Measurements from ENCODE around the gene RTL5. TPM values are rescaled to one million over a fixed set of nuclear protein-coding genes. Genes with fewer than 3 reads are reported as not detected.

Gene RTL5
- total and polyA plus RNA-seq, 5 experiments from 2014 or later = 0.30 to 0.36 TPM; not detected in 3

- Mint-ChIP-seq H3K4me3 (peak overlapping the region in 1 of 10 donors; percentile 25), H3K36me3 (no peaks in the 10 kb centered on the region), H3K4me1 (peaks cover 5 to 24% (median 11%) of the 10 kb centered on the region in 4 donors), H3K27ac (no peak overlapping the region), H3K27me3 (peaks cover 0 to 7% (median 2%) of the 10 kb centered on the region in 5 donors), H3K9me3 (peaks cover 0 to 2% (median 0%) of the 10 kb centered on the region in 9 donors)
- ATAC-seq (no peak), DNase-seq (no peak)
- POLR2A ChIA-PET = no interaction called here
Observed at GRCh38 chrX:72142094-72142793, 10.5 kb upstream of the RTL5 start.

- DNase-seq (no peak), ATAC-seq (no peak)
- POLR2A ChIA-PET = no interaction called here
- Mint-ChIP-seq H3K27ac (peak overlapping the region in 2 of 10 donors; percentile 66 to 74), H3K36me3 (no peaks in the 10 kb centered on the region), H3K9me3 (no peaks in the 10 kb centered on the region), H3K4me1 (peaks cover 5 to 24% (median 11%) of the 10 kb centered on the region in 4 donors), H3K4me3 (peak overlapping the region in 1 of 10 donors; percentile 6), H3K27me3 (peaks cover 0 to 7% (median 2%) of the 10 kb centered on the region in 5 donors)
Observed at GRCh38 chrX:72141372-72142004, 9.8 kb upstream of the RTL5 start.

- Mint-ChIP-seq H3K36me3 (no peaks in the 10 kb centered on the region), H3K27me3 (peaks cover 0 to 18% (median 10%) of the 10 kb centered on the region in 5 donors), H3K4me1 (peaks cover 5 to 21% (median 8%) of the 10 kb centered on the region in 4 donors), H3K27ac (no peak overlapping the region), H3K4me3 (no peak overlapping the region), H3K9me3 (no peaks in the 10 kb centered on the region)
- POLR2A ChIA-PET = no interaction called here
- DNase-seq = no peak
- ATAC-seq = no peak
Observed at GRCh38 chrX:72139538-72139937, 7.8 kb upstream of the RTL5 start.

GRCh38 chrX:72137846-72138495 is 6.3 kb upstream of the RTL5 start:
- POLR2A ChIA-PET = no interaction called here
- H3K27me3 Mint-ChIP-seq = peaks cover 2 to 30% (median 15%) of the 10 kb centered on the region in 5 donors

GRCh38 chrX:72133851-72134546 is 2.3 kb upstream of the RTL5 start:
- ATAC-seq (no peak), DNase-seq (no peak)
- peak overlapping the region in 1 of 10 donors; percentile 33 for H3K4me3 Mint-ChIP-seq
- no peaks in the 10 kb centered on the region for H3K9me3 Mint-ChIP-seq
- H3K4me1 Mint-ChIP-seq = peaks cover 0 to 13% (median 4%) of the 10 kb centered on the region in 4 donors
- POLR2A ChIA-PET = no interaction called here
- peaks cover 1 to 54% (median 26%) of the 10 kb centered on the region in 5 donors for H3K27me3 Mint-ChIP-seq
- no peaks in the 10 kb centered on the region for H3K36me3 Mint-ChIP-seq
- H3K27ac Mint-ChIP-seq = no peak overlapping the region

More at GRCh38 chrX:72137846-72138495, 6.3 kb upstream of the RTL5 start:
- Mint-ChIP-seq H3K9me3 (no peaks in the 10 kb centered on the region), H3K4me1 (peaks cover 4 to 17% (median 5%) of the 10 kb centered on the region in 4 donors), H3K36me3 (no peaks in the 10 kb centered on the region), H3K27ac (no peak overlapping the region), H3K4me3 (peak overlapping the region in 1 of 10 donors; percentile 34)
- no peak for DNase-seq
- no peak for ATAC-seq

GRCh38 chrX:72132456-72132855 is 741 bp upstream of the RTL5 start:
- H3K36me3 Mint-ChIP-seq = no peaks in the 10 kb centered on the region
- ATAC-seq (no peak), DNase-seq (no peak)
- peaks cover 1 to 57% (median 27%) of the 10 kb centered on the region in 5 donors for H3K27me3 Mint-ChIP-seq
- H3K9me3 Mint-ChIP-seq = no peaks in the 10 kb centered on the region
- POLR2A ChIA-PET = no interaction called here
- H3K27ac Mint-ChIP-seq = no peak overlapping the region
- peaks cover 0 to 13% (median 4%) of the 10 kb centered on the region in 4 donors for H3K4me1 Mint-ChIP-seq
- H3K4me3 Mint-ChIP-seq = peak overlapping the region in 8 of 10 donors; percentile 22 to 83 (median 69)

- Mint-ChIP-seq H3K27me3 (peaks cover 1 to 57% (median 27%) of the 10 kb centered on the region in 5 donors), H3K36me3 (no peaks in the 10 kb centered on the region), H3K27ac (no peak overlapping the region), H3K4me3 (peak overlapping the region in 8 of 10 donors; percentile 50 to 76 (median 65)), H3K4me1 (peaks cover 0 to 22% (median 6%) of the 10 kb centered on the region in 4 donors), H3K9me3 (no peaks in the 10 kb centered on the region)
- no peak for DNase-seq
- ATAC-seq = no peak
- POLR2A ChIA-PET = no interaction called here
Observed at GRCh38 chrX:72130762-72131250, 909 bp downstream of the RTL5 start.

GRCh38 chrX:72130156-72130761 is 1.5 kb downstream of the RTL5 start:
- POLR2A ChIA-PET = no interaction called here
- Mint-ChIP-seq H3K4me1 (peaks cover 0 to 26% (median 6%) of the 10 kb centered on the region in 4 donors), H3K27me3 (peaks cover 1 to 56% (median 26%) of the 10 kb centered on the region in 5 donors), H3K4me3 (peak overlapping the region in 7 of 10 donors; percentile 10 to 71 (median 27)), H3K9me3 (no peaks in the 10 kb centered on the region), H3K27ac (no peak overlapping the region), H3K36me3 (no peaks in the 10 kb centered on the region)
- ATAC-seq (no peak), DNase-seq (no peak)

- Mint-ChIP-seq H3K36me3 (no peaks in the 10 kb centered on the region), H3K27ac (no peak overlapping the region), H3K4me1 (peaks cover 0 to 32% (median 8%) of the 10 kb centered on the region in 4 donors), H3K9me3 (no peaks in the 10 kb centered on the region), H3K27me3 (peaks cover 3 to 56% (median 20%) of the 10 kb centered on the region in 5 donors), H3K4me3 (peak overlapping the region in 1 of 10 donors; percentile 41)
- POLR2A ChIA-PET = no interaction called here
- no peak for DNase-seq
- ATAC-seq = no peak
Observed at GRCh38 chrX:72129661-72130060, 2.1 kb downstream of the RTL5 start.

GRCh38 chrX:72128881-72129280 is 2.8 kb downstream of the RTL5 start:
- no peaks in the 10 kb centered on the region for H3K36me3 Mint-ChIP-seq
- POLR2A ChIA-PET = no interaction called here
- H3K27ac Mint-ChIP-seq = no peak overlapping the region
- peak overlapping the region in 1 of 10 donors; percentile 52 for H3K4me3 Mint-ChIP-seq
- H3K4me1 Mint-ChIP-seq = peaks cover 0 to 40% (median 8%) of the 10 kb centered on the region in 4 donors
- H3K27me3 Mint-ChIP-seq = peaks cover 3 to 57% (median 17%) of the 10 kb centered on the region in 5 donors
- DNase-seq (peak in 5 of 10 donors; percentile 9 to 30 (median 19)), ATAC-seq (peak in 1 of 2 donors; percentile 45)
- no peaks in the 10 kb centered on the region for H3K9me3 Mint-ChIP-seq

- Mint-ChIP-seq H3K9me3 (no peaks in the 10 kb centered on the region), H3K27ac (no peak overlapping the region), H3K4me3 (no peak overlapping the region), H3K27me3 (peaks cover 3 to 54% (median 15%) of the 10 kb centered on the region in 5 donors), H3K4me1 (peaks cover under 1 to 45% (median 8%) of the 10 kb centered on the region in 4 donors), H3K36me3 (no peaks in the 10 kb centered on the region)
- ATAC-seq (no peak), DNase-seq (no peak)
- POLR2A ChIA-PET = no interaction called here
Observed at GRCh38 chrX:72128183-72128834, 3.4 kb downstream of the RTL5 start.
